ENCODE results near the gene HNRNPL. TPM values are rescaled to one million over a fixed set of nuclear protein-coding genes. Genes with fewer than 3 reads are reported as not detected.

Gene HNRNPL
- polyA plus RNA-seq, 1 donor from 2014 or later: 315 TPM

GRCh38 chr19:38837656-38838121, 12.1 kb downstream of the HNRNPL start:
- no peak overlapping the region for H3K9ac ChIP-seq (ENCODE audit: low read length)
- no peaks in the 10 kb centered on the region for H3K9me3 ChIP-seq (ENCODE audit: low read length)
- no peak overlapping the region for H3K27ac ChIP-seq (ENCODE audit: low read length)
- no peak overlapping the region for H2AFZ ChIP-seq (ENCODE audit: low read depth, low read length)
- no peak overlapping the region for H3K4me3 ChIP-seq (ENCODE audit: low read length)
- no peaks in the 10 kb centered on the region for H3K9me2 ChIP-seq (ENCODE audit: insufficient read depth, low read length)
- H3K27me3 ChIP-seq (ENCODE audit: insufficient read depth, low read depth, low read length): no peaks in the 10 kb centered on the region
- no peaks in the 10 kb centered on the region for H3K79me2 ChIP-seq (replicated peaks; ENCODE audit: insufficient read depth, low read length)
- peaks cover under 1% of the 10 kb centered on the region for H3K36me3 ChIP-seq (ENCODE audit: insufficient read depth, low read length)
- H3F3A ChIP-seq (ENCODE audit: insufficient read depth, low read length, poor library complexity, severe bottlenecking): no peaks in the 10 kb centered on the region
- H4K20me1 ChIP-seq (ENCODE audit: insufficient read depth): no peaks in the 10 kb centered on the region
- TF ChIP-seq SMC3 (conservative IDR thresholded peaks at IDR 0.05; ENCODE audit: poor library complexity) (no peak), CTCF (IDR thresholded peaks at IDR 0.05; ENCODE audit: poor library complexity, severe bottlenecking) (no peak), EZH2 (IDR thresholded peaks at IDR 0.05; ENCODE audit: borderline replicate concordance, insufficient read depth, low read length, poor library complexity, severe bottlenecking) (no peak), REST (IDR thresholded peaks at IDR 0.05; ENCODE audit: borderline replicate concordance) (no peak), POLR2AphosphoS5 (IDR thresholded peaks at IDR 0.05) (no peak), TAF1 (IDR thresholded peaks at IDR 0.05; ENCODE audit: low read depth) (no peak)
- no peak overlapping the region for H3K4me2 ChIP-seq (ENCODE audit: low read length)

GRCh38 chr19:38836983-38837626, 12.7 kb downstream of the HNRNPL start:
- Histone ChIP-seq H3F3A (ENCODE audit: insufficient read depth, low read length, poor library complexity, severe bottlenecking) (no peaks in the 10 kb centered on the region), H3K27ac (ENCODE audit: low read length) (no peak overlapping the region), H3K4me2 (ENCODE audit: low read length) (no peak overlapping the region), H2AFZ (ENCODE audit: low read depth, low read length) (no peak overlapping the region), H3K27me3 (ENCODE audit: insufficient read depth, low read depth, low read length) (no peaks in the 10 kb centered on the region), H3K9ac (ENCODE audit: low read length) (no peak overlapping the region), H3K9me2 (ENCODE audit: insufficient read depth, low read length) (no peaks in the 10 kb centered on the region), H3K36me3 (ENCODE audit: insufficient read depth, low read length) (no peaks in the 10 kb centered on the region), H3K4me3 (ENCODE audit: low read length) (no peak overlapping the region), H3K9me3 (ENCODE audit: low read length) (no peaks in the 10 kb centered on the region), H4K20me1 (ENCODE audit: insufficient read depth) (no peaks in the 10 kb centered on the region), H3K79me2 (replicated peaks; ENCODE audit: insufficient read depth, low read length) (no peaks in the 10 kb centered on the region)
- TF ChIP-seq MXI1 (conservative IDR thresholded peaks at IDR 0.05; ENCODE audit: poor library complexity, severe bottlenecking): no peak
- TF ChIP-seq EZH2 (IDR thresholded peaks at IDR 0.05; ENCODE audit: borderline replicate concordance, insufficient read depth, low read length, poor library complexity, severe bottlenecking): no peak
- TF ChIP-seq EP300 (conservative IDR thresholded peaks at IDR 0.05; ENCODE audit: poor library complexity, severe bottlenecking): no peak
- no peak for TF ChIP-seq REST (IDR thresholded peaks at IDR 0.05; ENCODE audit: borderline replicate concordance)
- no peak for TF ChIP-seq POLR2AphosphoS5 (IDR thresholded peaks at IDR 0.05)
- TF ChIP-seq TAF1 (IDR thresholded peaks at IDR 0.05; ENCODE audit: low read depth): no peak
- TF ChIP-seq SMC3 (conservative IDR thresholded peaks at IDR 0.05; ENCODE audit: poor library complexity): no peak
- TF ChIP-seq RAD21 (conservative IDR thresholded peaks at IDR 0.05): no peak
- TF ChIP-seq CTCF (IDR thresholded peaks at IDR 0.05; ENCODE audit: poor library complexity, severe bottlenecking): no peak

Measured in neural cell (in vitro differentiated cells).